ENCODE results near the gene TMTC1.

- TF ChIP-seq CTCF (conservative IDR thresholded peaks at IDR 0.05) (no peak), EZH2 (IDR thresholded peaks at IDR 0.05; ENCODE audit: low read depth) (no peak)
These were observed 134.0 kb downstream of the TMTC1 start for GRCh38 chr12:29649722-29650121.
